Measurements from ENCODE around the gene ATP2A1.

DNA sequence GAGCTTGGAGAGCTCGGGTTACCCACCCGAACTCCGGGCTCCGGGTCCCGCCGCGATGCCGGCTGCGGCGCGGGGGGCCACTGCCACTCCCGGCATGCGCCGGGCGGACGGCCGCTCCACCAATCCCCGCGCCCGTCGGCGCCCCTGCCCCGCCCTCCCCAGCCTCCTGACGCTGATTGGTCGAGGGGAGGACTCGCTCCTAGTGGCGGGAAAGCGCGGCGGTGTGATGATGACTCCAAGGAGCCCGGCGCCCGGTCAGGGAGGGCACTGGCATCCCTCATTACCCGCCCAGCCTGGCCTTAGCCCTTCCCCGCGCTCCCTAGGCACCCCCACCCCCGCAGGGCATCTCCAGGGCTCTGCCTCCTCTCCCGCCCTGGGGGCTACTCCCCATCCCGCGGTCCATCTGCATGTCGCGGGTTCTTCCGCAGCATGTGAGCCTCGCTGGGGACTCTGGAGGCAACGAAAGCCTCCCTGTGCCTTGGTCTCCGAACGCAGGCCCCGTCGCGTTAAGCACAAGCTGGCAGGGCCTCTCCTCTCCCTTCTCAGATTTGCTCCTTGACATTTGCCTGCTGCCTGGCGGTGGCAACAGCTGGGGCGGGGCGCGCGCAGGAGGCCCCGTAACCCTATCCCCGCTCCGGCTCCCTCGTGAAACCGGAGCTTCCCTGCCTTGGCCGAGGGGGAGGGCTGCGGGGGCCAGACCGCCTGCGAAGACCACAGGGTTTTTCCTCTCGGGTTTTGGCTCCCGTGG is 1.7 kb downstream of the ATP2A1 start:
- TF ChIP-seq CTCF (IDR thresholded peaks at IDR 0.05; ENCODE audit: insufficient read depth, low read length) = no peak
- no peak for TF ChIP-seq POLR2AphosphoS5 (IDR thresholded peaks at IDR 0.05; ENCODE audit: low read depth)

Measured in HL-60 (cell line).